Spleen (tissue), 11 donors: Measurements from ENCODE around the gene TSHZ2. TPM values are rescaled to one million over a fixed set of nuclear protein-coding genes. Genes with fewer than 3 reads are reported as not detected.

Experiments used
- DNase-seq: peaks from one replicate; pipeline ENCODE4 v3.0.0-alpha.2; 2020
- H3K27ac ChIP-seq, 8 donors: fragments of 200-600 bp; sonication (generic) in 7 of 8; 1 replicate in 4 of 8; 2 replicates in 4 of 8; pipeline versions ENCODE4 v1.5.0 to v1.8.0; 2016 to 2021; ENCODE audit warnings: inconsistent platforms in 4 of 8, mild to moderate bottlenecking in 4 of 8, moderate library complexity in 1 of 8
- H3K27me3 ChIP-seq, 7 donors: fragments of 200-600 bp; sonication (generic) in 6 of 7; replicated peaks in 1 of 7; 1 replicate in 4 of 7; 2 replicates in 3 of 7; pipeline versions ENCODE4 v1.5.0 to v1.8.0; 2016 to 2021; ENCODE audit warnings: inconsistent platforms in 3 of 7, mild to moderate bottlenecking in 1 of 7
- H3K36me3 ChIP-seq, 6 donors: fragments of 200-600 bp; sonication (generic) in 5 of 6; 1 replicate in 4 of 6; 2 replicates in 2 of 6; pipeline versions ENCODE4 v1.5.0 to v1.8.0; 2016 to 2021; ENCODE audit warnings: inconsistent platforms in 2 of 6
- H3K4me1 ChIP-seq, 6 donors: fragments of 200-600 bp; sonication (generic) in 5 of 6; 1 replicate in 3 of 6; 2 replicates in 3 of 6; pipeline versions ENCODE4 v1.5.0 to v1.8.0; 2016 to 2021; ENCODE audit warnings: inconsistent platforms in 3 of 6
- H3K4me3 ChIP-seq, 8 donors: fragments of 200-600 bp; sonication (generic) in 7 of 8; 1 replicate in 4 of 8; 2 replicates in 4 of 8; pipeline versions ENCODE4 v1.5.0 to v1.8.0; 2016 to 2021; ENCODE audit warnings: inconsistent platforms in 4 of 8, mild to moderate bottlenecking in 4 of 8, moderate library complexity in 2 of 8
- H3K9me3 ChIP-seq, 8 donors: fragments of 200-600 bp; sonication (generic) in 7 of 8; 1 replicate in 4 of 8; 2 replicates in 4 of 8; pipeline versions ENCODE4 v1.5.0 to v1.8.0; 2016 to 2021; ENCODE audit warnings: inconsistent platforms in 4 of 8
- CTCF ChIP-seq, 11 experiments: fragments of 200-600 bp in 7 of 11; fragments of 450-650 bp in 4 of 11; sonication (generic) in 4 of 11; IDR thresholded peaks in 8 of 11; conservative IDR thresholded peaks in 3 of 11; 1 replicate in 7 of 11; 2 replicates in 4 of 11; pipeline versions ENCODE4 v1.4.0 to v1.8.0; 2016 to 2021; ENCODE audit warnings: antibody characterized with exemption in 11 of 11, inconsistent platforms in 4 of 11, mild to moderate bottlenecking in 1 of 11
- POLR2A ChIP-seq, 3 donors: fragments of 450-650 bp; IDR thresholded peaks; one replicate each; pipeline ENCODE4 v1.5.1; 2017; ENCODE audit warnings: antibody characterized with exemption in 3 of 3, mild to moderate bottlenecking in 1 of 3
- POLR2AphosphoS5 ChIP-seq, 3 donors: sonication (generic); formaldehyde crosslinking; IDR thresholded peaks; one replicate each; pipeline ENCODE4 v1.5.1; 2017; ENCODE audit warnings: antibody characterized with exemption in 3 of 3
- WGBS, 5 donors: extraction: QIAGEN DNeasy Blood & Tissue Kit in 3 of 5; methylation state at CpG; one replicate each; pipeline versions ENCODE4 v1.1.5 to v1.1.7; 2013 to 2018; 5-methylcytosine and 5-hydroxymethylcytosine counted together
- intact Hi-C: fragments of 100-400 bp; cut with DNase I; formaldehyde crosslinking; loops from one replicate; pipeline ENCODE4 v1.15.0; 2023; ENCODE audit warnings: low total_unique reads
- polyA plus RNA-seq, 3 donors: library from polyadenylated mRNA; stranded (reverse); fragments of 200-250 nt; gene quantifications; one replicate each; pipeline ENCODE4 v1.2.1, GENCODE V29; 2013
- total RNA-seq, 7 donors: library from RNA; depleted of rRNA in 3 of 7; stranded (reverse); fragments of >200 nt in 3 of 7; fragmentation: NEBNext Ultra II Directional in 4 of 7; extraction: Animal tissue kit (Norgen Biotek cat#: 25700) in 4 of 7; gene quantifications; one replicate each; pipeline versions ENCODE4 v1.1.0 to v1.2.1, GENCODE V29; 2016 to 2021
- donor health status: healthy with polysubstance abuse.
- donor health status: DM: no; HTN: no; CAD: no; lungs with moderate emphysema.
- donor health status: DM: no; HTN: no; CAD: no.
- donor health status: Bipolar disorder and iron deficiency.
- donor health status: healthy.
- donor health status: DM: no; HTN: no; CAD: no.
- donor health status: DM: yes; HTN: yes; CAD: no.

Gene TSHZ2
- total and polyA plus RNA-seq, 10 donors: 0.86 to 19.2 (median 15.7) TPM

- Histone ChIP-seq H3K27ac (no peak overlapping the region), H3K4me3 (no peak overlapping the region), H3K27me3 (peaks cover 0 to 5% (median 0%) of the 10 kb centered on the region in 7 donors), H3K9me3 (no peaks in the 10 kb centered on the region), H3K36me3 (no peaks in the 10 kb centered on the region), H3K4me1 (peaks cover 0 to 6% (median 0%) of the 10 kb centered on the region in 6 donors)
- 68 to 76% (median 71%) methylated on average over 4 of the region's 4 CpGs for WGBS, 5 donors
- intact Hi-C loops: no loop called here
- no peak for DNase-seq
- TF ChIP-seq POLR2A (IDR thresholded peaks at IDR 0.05) (no peak), CTCF (IDR thresholded peaks at IDR 0.05 in 8 of 11, conservative IDR thresholded peaks at IDR 0.05 in 3 of 11) (no peak), POLR2AphosphoS5 (IDR thresholded peaks at IDR 0.05) (no peak)
Observed at GRCh38 chr20:53133628-53134027, 161.5 kb downstream of the TSHZ2 start.

GRCh38 chr20:53136473-53136872, 164.3 kb downstream of the TSHZ2 start:
- Histone ChIP-seq H3K27me3 (peaks cover 0 to 5% (median 0%) of the 10 kb centered on the region in 7 donors), H3K4me1 (peaks cover 0 to 12% (median 0%) of the 10 kb centered on the region in 6 donors), H3K36me3 (no peaks in the 10 kb centered on the region), H3K9me3 (no peaks in the 10 kb centered on the region), H3K27ac (no peak overlapping the region), H3K4me3 (no peak overlapping the region)
- DNase-seq: no peak
- intact Hi-C loops: no loop called here
- TF ChIP-seq POLR2A (IDR thresholded peaks at IDR 0.05) (no peak), CTCF (IDR thresholded peaks at IDR 0.05 in 8 of 11, conservative IDR thresholded peaks at IDR 0.05 in 3 of 11) (no peak), POLR2AphosphoS5 (IDR thresholded peaks at IDR 0.05) (no peak)

- H3K9me3 ChIP-seq: no peaks in the 10 kb centered on the region
- no peaks in the 10 kb centered on the region for H3K36me3 ChIP-seq
- no peak for DNase-seq
- H3K4me3 ChIP-seq: no peak overlapping the region
- peaks cover 0 to 12% (median 0%) of the 10 kb centered on the region in 6 donors for H3K4me1 ChIP-seq
- peaks cover 0 to under 1% (median 0%) of the 10 kb centered on the region in 7 donors for H3K27me3 ChIP-seq
- no peak overlapping the region for H3K27ac ChIP-seq
- WGBS, 5 donors: 67 to 77% (median 70%) methylated on average over 3 of the region's 3 CpGs
- no peak for TF ChIP-seq POLR2AphosphoS5 (IDR thresholded peaks at IDR 0.05)
- TF ChIP-seq POLR2A (IDR thresholded peaks at IDR 0.05): no peak
- TF ChIP-seq CTCF (IDR thresholded peaks at IDR 0.05 in 8 of 11, conservative IDR thresholded peaks at IDR 0.05 in 3 of 11): no peak
- intact Hi-C loops: no loop called here
Observed at GRCh38 chr20:53138454-53139262, 166.5 kb downstream of the TSHZ2 start.

GRCh38 chr20:53141201-53142050, 169.3 kb downstream of the TSHZ2 start:
- H3K4me1 ChIP-seq: peaks cover 0 to 12% (median 0%) of the 10 kb centered on the region in 6 donors
- no peaks in the 10 kb centered on the region for H3K27me3 ChIP-seq
- H3K36me3 ChIP-seq: no peaks in the 10 kb centered on the region
- DNase-seq: no peak
- intact Hi-C loops: no loop called here
- H3K4me3 ChIP-seq: no peak overlapping the region
- H3K27ac ChIP-seq: peak overlapping the region in 6 of 8 donors; percentile 13 to 58 (median 38)
- H3K9me3 ChIP-seq: no peaks in the 10 kb centered on the region
- TF ChIP-seq POLR2A (IDR thresholded peaks at IDR 0.05): no peak
- no peak for TF ChIP-seq CTCF (IDR thresholded peaks at IDR 0.05 in 8 of 11, conservative IDR thresholded peaks at IDR 0.05 in 3 of 11)
- TF ChIP-seq POLR2AphosphoS5 (IDR thresholded peaks at IDR 0.05): no peak
- WGBS, 5 donors: 54 to 62% (median 59%) methylated on average over 9 to 11 of the region's 11 CpGs
